Measurements from ENCODE around the gene SCARF2.

DNA sequence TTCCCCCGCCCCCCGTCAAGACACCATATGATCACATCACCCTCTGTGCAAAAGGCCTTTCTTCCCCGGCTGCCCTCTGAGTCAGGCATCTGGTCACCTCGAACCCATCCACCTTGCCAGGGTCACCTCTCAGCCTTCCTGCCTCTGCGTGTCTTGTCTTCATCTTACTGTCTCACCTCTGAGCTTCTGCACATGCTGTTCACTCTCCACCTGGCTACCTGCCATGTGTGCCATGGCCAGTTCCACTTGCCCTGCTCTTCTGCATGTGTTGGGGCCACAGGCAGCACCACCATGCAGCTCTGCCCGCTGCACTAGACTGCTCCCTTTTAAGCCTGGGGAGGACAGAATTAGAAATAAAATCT lies 33.9 kb downstream of the SCARF2 start:
- TF ChIP-seq, protein P1, sequence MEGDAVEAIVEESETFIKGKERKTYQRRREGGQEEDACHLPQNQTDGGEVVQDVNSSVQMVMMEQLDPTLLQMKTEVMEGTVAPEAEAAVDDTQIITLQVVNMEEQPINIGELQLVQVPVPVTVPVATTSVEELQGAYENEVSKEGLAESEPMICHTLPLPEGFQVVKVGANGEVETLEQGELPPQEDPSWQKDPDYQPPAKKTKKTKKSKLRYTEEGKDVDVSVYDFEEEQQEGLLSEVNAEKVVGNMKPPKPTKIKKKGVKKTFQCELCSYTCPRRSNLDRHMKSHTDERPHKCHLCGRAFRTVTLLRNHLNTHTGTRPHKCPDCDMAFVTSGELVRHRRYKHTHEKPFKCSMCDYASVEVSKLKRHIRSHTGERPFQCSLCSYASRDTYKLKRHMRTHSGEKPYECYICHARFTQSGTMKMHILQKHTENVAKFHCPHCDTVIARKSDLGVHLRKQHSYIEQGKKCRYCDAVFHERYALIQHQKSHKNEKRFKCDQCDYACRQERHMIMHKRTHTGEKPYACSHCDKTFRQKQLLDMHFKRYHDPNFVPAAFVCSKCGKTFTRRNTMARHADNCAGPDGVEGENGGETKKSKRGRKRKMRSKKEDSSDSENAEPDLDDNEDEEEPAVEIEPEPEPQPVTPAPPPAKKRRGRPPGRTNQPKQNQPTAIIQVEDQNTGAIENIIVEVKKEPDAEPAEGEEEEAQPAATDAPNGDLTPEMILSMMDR (IDR thresholded peaks at IDR 0.05; ENCODE audit: insufficient read depth, low read length), result no peak
- TF ChIP-seq GABPA (IDR thresholded peaks at IDR 0.05; ENCODE audit: low read depth), result no peak
